ENCODE measurements around the gene SAMD8.
A peak's percentile ranks its signal among the peaks of the same experiment; 100 is the strongest.
"Not testable (repeated sequence)": the region's sequence is repeated elsewhere in the genome, so short reads cannot be mapped to it uniquely, and the experiment has no call there.

Gene SAMD8

DNA sequence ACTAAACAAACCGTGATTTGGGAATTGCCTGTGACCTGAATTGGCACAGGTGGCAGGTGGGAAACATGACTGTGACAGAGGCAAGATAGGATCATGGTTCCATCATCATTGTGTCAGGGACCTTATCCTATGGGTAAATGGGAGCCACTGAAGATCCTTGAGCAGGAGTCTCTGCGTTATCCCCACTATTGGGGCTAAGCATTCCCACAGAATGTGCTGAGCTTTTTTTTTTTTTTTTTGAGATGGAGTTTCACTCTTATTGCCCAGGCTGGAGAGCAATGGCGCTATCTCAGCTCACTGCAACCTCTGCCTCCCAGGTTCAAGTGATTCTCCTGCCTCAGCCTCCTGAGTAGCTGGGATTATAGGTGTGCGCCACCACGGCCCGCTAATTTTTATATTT lies 88.5 kb downstream of the SAMD8 start:
- DNase-seq: not testable (repeated sequence)

DNA sequence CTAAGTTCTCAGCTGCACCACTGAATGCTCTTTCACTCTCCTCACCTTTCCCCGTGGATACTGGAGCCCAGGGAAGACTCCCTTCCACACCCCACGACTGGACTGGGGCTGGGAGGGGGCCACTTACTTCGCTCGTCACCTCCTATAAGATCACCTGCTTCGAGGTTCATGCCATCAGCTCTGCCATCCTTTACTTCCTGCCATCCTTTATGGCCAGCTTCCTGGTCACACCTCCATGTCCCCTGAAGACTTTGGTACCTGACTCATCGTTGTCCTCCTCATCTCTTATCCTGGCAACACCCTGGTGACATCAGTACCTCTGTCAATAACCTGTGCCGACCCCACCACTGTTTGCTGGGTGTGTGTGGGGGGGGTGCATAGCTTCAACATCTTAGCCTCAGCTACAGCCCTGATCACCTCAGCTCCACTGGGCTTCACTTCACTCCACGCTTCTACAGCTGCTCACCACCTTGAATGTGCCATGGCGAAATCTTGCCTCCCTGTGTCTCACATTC lies 90.4 kb downstream of the SAMD8 start:
- DNase-seq: no peak

DNA sequence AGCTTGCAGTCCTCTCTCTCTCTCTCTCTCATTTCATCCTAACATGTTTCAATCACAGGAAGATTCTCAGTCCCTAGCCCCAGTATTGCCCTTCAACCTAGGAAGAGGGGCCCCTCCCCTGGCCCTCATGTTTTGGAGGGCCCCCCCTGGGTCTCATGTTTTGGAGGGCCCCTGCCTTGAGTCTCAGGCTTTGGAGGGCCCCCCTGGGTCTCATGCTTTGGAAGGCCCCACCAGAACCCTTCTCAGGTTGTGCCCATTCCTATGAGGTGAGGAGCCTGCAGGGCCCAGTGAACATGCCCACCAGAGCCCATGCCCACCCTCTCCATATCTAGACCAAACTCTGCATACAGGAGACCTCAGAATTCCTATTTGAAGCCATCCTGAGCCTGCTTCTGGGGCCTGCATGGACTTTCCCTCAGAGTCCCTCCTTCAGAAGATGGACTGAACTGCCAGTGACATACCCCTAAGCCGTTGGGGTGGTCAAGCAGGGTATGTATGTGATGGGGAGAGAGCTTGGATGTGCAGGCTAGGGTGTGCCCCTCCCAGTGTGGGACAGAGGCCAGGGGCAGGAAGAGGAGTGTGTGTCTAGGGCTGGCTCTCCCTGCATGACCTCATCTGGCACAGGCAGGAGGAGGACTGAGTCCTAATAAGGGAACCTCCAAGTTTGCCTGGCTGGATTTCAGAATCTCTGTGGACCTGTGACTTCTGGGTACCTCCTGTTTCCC lies 91.0 kb downstream of the SAMD8 start:
- no peak for DNase-seq

DNA sequence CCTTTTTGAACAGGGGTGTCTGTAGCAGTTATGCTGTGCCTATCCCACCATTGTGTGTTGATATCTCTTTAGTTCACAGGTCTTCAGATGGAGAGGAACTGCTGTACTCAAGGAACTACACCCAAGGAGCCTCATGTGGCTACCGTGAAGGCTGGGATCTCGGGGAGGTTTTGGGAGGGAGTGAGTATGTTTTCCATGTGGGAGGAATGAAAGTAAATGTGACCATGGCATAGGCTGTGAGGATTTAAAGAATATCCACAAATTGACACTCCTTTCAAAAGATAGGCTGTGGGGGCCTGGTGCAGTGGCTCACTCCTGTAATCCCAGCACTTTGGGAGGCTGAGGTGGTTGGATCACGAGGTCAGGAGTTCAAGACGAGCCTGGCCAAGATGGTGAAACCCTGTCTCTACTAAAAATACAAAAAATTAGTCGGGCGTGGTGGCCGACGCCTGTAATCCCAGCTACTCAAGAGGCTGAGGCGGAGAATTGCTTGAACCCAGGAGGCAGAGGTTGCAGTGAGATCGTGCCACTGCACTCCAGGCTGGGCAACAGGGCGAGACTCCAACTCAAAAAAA lies 91.7 kb downstream of the SAMD8 start:
- not testable (repeated sequence) for DNase-seq

DNA sequence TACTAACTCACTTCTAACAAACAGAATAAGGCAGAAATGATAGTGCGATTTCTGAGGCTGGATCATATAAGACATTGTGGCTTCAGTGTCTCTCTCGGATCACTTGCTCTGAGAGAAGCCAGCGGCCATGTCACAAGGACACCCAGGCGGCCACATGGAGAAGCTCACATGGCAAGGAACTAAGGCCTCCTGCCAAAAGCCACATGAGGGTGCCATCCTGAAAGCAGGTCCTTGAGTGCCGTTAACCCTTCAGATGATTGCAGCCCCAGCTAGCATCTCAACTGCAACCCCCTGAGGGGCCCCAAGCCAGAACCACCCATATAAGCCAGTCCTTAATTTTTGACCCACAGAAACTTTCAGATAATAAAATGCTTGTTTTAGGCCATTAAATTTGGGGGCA lies 92.3 kb downstream of the SAMD8 start:
- DNase-seq: no peak

DNA sequence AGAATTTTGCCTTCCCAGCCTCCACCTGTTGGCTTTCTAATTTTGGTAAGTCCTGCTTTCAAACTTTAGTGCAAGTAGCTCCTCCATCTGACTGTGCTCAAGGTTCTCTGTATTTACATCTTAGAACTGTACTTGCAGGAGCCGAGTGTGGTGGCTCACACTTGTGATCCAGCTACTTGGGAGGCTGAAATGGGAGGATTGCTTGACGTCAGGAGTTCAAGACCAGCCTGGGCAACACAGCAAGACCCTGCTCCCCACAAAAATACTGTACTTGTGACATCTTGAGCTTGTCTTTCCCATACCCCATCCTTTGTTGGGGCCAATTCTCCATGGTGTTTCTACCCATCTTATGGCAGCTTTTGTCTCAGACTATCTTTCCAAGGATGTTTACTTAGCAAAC lies 94.5 kb downstream of the SAMD8 start:
- no peak for DNase-seq

DNA sequence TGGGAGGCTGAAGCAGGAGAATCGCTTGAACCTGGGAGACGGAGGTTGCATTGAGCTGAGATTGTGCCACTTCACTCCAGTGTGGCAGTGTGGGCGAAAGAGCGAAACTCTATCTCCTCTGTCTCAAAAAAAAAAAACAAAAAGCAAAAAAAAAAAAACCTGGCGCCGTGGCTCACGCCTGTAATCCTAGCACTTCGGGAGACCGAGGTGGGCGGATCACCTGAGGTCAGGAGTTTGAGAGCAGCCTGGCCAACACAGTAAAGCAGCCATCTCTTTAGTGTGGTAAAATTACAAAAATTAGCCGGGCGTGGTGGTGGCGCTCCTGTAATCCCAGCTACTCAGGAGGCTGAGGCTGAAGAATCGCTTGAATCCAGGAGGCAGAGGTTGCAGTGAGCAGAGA lies 95.2 kb downstream of the SAMD8 start:
- not testable (repeated sequence) for DNase-seq

DNA sequence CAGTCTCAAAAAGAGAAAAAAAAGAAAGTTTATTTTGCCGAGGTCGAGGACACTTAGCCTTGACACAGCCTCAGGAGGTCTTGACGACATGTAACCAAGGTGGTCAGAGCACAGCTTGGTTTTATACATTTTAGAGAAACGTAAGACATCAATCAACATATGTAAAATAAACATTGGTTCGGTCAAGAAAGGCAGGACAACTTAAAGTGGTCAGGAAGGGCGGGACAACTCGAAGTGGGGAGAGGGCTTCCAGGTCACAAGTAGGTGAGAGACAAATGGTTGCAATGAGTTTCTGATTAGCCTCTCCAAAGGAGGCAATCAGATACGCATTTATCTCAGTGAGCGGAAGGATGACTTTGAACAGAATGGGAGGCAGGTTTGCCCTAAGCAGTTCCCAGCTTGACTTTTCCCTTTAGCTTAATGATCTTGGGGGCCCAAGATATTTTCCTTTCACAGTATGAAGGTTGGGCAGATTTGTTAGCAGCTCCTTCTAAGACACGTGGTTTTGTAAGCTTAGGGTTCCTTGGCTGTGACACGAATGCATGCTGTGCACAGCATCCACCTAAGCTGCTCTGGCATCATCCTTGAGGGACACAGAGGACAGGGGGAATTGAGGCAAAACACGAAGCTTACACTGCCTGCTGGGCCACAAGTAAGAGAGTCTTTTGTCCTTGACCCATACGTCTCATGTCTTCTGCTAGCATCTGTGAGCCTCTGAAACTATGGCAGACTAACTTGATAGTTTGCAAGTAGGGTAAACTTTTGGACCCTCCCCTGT lies 95.8 kb downstream of the SAMD8 start:
- DNase-seq: no peak

DNA sequence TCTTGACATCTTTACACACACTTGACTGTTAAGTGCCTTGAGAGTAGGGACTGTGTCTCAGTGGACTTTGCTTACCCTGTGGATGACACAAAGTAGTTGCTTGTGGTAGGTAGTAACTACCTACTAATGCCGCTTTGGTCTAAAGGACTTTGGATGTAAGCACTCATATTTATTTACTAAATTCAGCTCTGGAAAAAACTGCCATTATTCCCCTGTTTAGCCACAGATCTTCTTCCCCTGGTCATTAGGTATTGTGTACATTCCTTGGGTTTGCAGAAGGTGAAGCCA lies 96.3 kb downstream of the SAMD8 start:
- DNase-seq: no peak

DNA sequence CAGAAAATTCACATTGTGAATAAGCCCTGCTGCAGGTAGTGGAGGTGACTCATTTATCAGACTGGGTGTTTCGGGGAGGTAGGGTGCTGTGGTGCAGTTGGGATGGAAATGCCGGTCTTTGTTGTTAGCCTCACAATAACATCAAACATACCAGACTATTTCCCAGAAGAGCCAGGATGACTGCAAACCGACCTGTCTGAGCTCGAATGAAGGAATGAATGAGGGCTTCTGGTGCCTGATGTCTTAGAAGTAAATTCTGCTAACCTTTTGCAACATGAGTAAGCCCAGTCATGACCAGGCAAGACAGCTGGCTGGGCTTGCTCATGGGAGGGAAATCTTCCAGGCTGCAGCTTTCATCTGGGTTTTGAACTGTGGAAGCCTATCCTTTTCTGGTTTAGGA lies 96.7 kb downstream of the SAMD8 start:
- DNase-seq: no peak

DNA sequence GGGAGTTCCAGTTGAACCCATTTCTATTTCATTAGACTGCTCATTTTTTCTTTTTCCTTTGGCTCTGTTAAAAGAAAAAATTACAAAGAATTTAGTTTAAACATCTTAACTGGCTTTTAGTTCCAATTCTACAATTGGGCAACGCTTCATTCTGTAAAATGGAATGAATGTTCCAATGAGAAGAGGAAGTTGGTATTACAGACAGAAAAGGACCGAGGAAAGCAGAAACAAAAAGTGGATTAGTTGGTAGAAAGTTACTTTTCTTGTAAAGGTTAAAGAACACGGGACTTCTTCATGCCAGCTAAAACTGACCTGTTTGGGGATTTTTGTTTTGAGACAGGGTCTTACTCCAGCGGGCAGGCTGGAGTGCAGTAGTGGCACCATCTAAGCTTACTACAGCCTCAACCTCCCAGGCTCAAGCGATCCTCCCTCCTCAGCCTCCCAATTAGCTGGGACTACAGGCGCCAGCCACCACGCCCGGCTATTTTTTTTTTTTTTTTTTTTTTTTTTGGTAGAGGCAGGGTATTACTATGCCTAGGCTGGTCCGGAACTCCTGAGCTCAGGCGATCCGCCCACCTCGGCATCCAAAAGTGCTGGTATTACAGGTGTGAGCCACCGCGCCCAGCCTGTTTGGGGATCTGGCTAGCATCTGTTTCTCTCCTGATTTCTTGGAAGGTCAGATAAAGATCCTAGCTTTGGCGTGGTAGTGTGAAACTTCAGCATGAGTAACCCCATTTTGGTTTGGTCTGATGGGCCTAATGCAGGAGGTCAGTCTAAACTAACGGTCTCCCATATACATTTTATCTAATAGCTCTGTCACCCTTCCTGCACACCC lies 97.8 kb downstream of the SAMD8 start:
- no peak for DNase-seq

DNA sequence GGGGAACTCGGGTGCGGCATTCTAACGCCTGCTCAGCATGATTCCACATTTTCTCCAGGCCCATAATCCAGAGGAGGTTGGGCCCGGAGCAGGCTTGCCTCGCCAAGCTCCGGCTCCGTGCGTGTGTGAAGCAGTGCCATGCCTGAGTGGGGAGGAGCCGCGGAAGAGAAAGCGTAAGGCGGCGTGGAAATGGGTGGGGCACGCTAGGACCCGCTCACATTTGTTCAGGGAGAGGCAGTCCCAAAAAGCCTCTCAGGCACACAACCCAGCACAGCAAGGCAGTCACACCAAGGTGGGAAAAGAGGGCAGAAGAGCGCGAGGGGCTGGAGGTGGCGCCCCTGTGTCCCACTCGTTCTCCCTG lies 98.4 kb downstream of the SAMD8 start:
- DNase-seq: peak in 4 of 5 experiments; percentile 51 to 92 (median 66)

DNA sequence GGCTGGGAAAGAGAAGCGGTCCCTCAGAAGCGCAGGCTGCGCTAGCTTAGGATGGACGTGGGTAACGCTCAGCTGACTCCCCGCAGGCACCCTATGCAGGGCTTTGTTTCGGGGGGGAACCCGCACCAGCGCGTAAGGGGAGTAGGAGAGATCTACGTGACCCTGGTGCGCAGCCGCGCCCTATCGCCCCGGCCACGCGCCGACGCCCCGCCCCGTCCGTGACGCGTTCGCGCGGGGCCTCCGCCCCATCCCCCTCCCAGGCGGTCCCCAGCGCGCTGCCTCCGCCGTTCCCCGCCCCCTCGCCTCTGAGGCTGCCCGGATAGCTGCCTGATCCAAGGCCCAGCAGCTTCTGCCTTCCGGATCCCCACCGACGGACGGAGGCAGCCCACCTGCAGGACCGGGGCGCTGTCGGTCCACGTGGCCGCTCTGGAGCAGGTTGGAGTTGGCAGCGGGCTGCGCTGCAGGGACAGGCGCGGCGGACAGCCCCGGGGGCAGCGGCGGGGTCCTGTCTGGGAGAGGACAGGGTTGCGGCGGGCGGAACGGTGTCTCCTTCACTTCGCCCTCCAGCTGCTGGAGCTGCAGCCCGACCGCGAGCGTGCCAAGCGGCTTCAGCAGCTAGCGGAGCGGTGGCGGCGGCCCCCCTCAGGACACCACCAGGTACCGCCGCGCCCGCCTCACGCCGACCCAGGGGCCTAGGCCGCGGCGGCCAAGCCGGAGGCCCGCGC lies 99.0 kb downstream of the SAMD8 start, which contains the start of gene VDAC2:
Gene VDAC2, plus strand, starts transcription at position 515 of the 725 bp plus-strand sequence. CDS start 363 bp downstream, outside the sequence.
- peak; percentile 91 to 97 (median 93) for DNase-seq

DNA sequence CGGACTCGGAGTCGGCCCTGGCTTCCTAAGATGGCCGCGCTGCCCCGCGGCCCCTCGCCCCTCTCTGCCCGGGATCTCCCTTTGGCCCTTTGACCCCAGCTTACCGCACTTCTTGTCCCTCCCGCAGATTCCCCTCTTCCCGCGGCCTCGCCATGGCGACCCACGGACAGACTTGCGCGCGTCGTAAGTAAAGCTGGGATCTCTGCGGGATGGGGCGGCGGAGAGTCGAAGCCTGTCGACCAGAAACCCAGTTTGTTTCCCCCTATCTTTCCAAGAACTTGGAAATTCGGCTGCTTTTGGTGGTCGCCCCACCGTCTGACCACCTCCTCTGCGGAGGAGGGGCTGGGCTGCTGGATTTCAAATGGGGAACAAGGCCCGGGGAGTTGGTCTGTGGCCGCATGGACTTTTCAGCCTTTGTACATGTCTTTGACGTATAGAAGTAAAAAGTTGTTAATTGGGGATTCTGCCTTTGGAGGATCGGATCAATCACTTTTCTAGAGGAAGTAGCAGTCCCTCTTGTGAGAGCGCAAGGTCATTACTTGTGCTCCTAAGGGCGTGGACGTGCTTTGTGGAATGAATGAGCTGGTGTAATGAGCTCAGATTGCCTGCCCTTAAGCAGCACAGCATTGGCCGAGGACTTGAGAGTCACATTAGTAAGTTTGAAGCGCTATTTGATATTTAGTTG lies 99.7 kb downstream of the SAMD8 start:
- DNase-seq: peak in 2 of 5 experiments; percentile 10 to 60

DNA sequence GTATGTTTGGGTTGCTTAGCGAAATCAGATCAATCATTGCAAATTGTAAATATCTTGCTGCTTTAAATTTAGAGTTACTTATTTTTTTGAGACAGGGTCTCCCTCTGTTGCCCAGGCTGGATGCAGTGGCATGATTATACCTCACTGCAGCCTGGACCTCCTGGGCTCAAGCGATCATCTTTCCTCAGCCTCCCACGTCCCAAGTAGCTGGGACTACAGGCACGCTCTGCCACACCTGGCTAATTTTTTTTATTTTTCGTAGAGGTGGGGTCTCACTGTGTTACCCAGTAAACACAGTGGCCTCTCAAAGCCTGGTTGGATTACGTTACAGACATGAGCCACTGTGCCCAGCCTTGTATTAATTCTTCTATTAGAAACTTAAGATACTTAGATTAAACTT lies 100.9 kb downstream of the SAMD8 start:
- no peak for DNase-seq

DNA sequence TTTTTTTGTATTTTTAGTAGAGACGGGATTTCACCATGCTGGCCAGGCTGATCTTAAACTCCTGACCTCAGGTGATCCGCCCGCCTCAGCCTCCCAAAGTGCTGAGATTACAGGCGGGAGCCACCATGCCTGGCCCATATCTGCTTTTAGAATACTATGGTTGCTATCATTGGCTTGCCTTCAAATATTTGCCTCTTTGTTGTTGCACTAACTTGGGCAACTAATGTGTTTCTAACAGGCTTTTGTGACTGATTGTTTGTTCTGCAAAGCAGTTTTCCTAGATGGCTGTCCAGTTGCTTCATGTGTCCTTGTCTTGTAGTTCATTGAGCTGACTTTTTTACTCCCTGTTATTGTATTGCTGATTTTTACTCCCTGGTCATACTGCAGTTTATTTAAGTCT lies 108.8 kb downstream of the SAMD8 start:
- DNase-seq: no peak

DNA sequence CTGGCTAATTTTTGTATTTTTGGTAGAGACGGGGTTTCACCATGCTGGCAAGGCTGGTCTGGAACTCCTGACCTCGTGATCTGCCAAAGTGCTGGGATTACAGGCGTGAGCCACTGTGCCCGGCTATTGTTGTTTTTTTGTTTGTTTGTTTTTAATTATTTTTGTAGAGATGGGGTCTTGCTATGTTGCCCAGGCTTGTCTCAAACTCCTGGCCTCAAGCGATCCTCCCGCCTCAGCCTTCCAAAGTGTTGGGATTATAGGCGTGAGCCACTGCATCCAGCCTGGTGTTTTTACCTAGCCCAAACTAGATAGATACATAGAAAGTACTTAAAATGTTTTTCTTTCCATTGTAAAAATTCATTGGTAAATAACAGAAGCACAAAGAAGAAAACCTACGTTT lies 110.0 kb downstream of the SAMD8 start:
- DNase-seq: not testable (repeated sequence)

DNA sequence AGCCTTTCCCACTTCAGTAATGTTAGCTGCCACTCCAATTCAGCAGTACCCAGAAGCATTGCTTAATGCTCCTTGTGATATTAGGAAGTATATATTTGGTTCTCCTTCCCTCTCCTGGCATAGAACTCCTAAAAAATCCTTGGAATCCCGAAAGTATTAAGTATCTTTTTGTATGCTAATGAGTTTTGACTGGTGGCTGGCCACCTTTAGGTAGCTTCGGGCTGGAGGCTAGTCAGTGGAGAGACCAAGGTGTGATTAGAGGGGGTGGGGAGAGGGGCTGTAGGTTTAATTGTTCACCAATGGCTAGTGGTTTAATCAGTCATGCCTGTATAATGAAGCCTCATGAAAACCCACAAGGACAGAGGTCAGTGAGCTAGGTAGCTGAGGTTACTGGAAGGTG lies 112.1 kb downstream of the SAMD8 start:
- no peak for DNase-seq

DNA sequence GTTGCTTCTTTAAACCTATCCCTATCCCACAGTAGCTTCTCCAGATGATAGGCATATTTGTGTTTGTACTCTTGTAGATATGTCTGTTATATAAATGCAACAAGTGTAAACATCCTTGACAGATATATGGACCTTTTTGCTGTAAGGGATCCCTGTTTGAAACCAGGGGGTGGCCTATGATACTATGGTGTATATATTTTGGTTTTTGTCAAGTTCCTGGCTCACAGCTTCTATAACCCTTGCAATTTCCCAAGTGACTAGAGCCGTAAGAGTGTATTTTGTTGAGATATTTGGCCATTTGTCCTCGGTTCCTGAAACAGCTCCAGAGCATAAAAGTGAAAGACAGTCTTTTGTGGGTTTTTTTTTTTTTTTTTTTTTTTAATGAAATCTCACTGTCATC lies 114.6 kb downstream of the SAMD8 start:
- DNase-seq: no peak

DNA sequence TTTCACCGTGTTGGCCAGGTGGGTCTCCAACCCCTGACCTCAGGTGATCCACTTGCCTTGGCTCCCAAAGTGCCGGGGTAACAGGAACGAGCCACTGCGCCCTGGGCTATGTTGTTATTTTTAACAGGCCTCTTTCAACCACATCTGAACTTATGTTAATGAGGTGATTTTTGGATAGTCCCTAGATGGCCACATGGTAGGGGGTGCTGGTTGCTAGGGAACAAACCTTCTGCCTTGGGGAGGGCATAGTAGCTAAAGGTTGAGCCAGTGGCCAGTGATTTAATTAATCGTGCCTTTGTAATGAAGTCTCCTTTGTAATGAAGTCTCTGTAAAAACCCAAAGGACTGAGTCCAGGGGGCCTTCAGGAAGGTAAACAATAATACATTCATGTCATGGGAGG lies 115.2 kb downstream of the SAMD8 start:
- DNase-seq: no peak

DNA sequence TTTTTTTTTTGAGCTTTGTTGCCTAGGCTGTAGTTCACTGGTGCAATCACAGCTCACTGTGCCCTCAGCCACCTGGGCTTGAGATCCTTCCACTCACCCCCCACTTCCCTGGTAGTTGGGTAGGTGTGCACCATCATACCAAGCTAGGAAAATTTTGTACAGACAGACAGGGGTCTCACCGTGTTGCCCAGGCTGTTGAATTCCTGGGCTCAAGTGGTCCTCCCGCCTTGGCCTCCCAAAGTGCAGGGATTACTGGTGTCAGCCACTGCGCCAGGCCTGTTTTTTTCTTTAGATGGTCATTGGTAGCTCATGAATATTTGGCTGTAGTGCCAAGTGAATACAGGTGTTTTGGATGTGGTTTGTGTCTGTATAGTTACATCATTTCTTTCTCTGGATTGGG lies 116.8 kb downstream of the SAMD8 start:
- no peak for DNase-seq

DNA sequence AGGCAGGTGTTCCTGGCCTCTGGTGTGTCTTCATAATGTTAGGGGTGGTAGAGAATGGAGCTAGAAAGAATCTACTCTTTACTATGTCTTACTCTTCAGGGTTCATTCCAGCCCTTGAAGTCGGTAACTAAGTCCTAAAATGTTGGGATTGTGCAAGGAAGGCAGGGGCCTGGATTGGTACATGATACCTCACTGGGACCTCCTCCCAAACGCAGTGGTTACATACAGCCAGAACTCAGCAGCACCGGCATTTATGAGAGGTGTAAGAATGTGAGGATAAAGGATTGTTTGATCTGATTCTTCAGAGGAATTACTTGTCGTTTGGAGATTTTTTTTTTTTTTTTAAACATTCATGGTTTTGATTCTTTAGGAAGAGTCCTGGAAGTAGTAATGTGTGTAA lies 117.4 kb downstream of the SAMD8 start:
- DNase-seq: no peak
